Epithelial cell of proximal tubule (primary cell): ENCODE data around the gene CDH23. TPM values are rescaled to one million over a fixed set of nuclear protein-coding genes. Genes with fewer than 3 reads are reported as not detected.

ENCODE experiments used
- DNase-seq: peaks from one replicate; pipeline ENCODE4 v3.0.0-alpha.2; 2011; ENCODE audit warnings: low read depth
- H3K4me3 ChIP-seq: 2 replicates; pipeline ENCODE4 v1.5.1; 2011; ENCODE audit warnings: low read depth, mild to moderate bottlenecking, low read length
- CTCF ChIP-seq: conservative IDR thresholded peaks from 2 replicates; pipeline ENCODE4 v1.5.1; 2012; ENCODE audit warnings: low read depth, mild to moderate bottlenecking, low read length
- total RNA-seq: library from RNA; depleted of rRNA; stranded (reverse); fragments of >200 nt; gene quantifications from 2 replicates; pipeline ENCODE4 v1.2.3, GENCODE V29; 2015

CDH23 gene
- total RNA-seq, 1 donor from 2014 or later, result under 0.01 TPM

GRCh38 chr10:71462062-71462935 is 65.6 kb downstream of the CDH23 start:
- DNase-seq, result no peak
- TF ChIP-seq CTCF, result no peak
- no peak overlapping the region for H3K4me3 ChIP-seq

DNA sequence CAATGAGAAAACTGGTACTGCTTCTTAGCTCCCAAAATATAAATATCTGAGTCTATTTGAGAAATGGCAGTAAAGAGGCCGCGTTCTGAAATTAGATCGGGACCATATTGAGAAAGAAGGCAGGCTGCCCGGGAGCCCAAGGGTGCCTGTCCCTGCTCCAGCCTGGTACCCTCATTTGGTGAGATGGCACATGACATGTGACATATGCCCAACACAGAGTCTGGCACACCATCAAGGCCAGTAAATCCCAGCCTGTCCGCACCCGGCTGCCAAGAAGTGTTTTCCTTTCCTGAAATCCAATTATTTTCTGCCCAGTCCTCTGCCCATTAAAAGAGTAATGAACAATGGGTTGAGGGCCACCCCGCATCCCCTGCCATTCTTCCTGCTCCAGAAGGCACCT is 66.4 kb downstream of the CDH23 start:
- TF ChIP-seq CTCF, result no peak
- no peak overlapping the region for H3K4me3 ChIP-seq
- no peak for DNase-seq

GRCh38 chr10:71465551-71466252 is 69.0 kb downstream of the CDH23 start:
- no peak for TF ChIP-seq CTCF
- no peak overlapping the region for H3K4me3 ChIP-seq
- DNase-seq, result no peak

- H3K4me3 ChIP-seq, result no peak overlapping the region
- DNase-seq, result no peak
- TF ChIP-seq CTCF, result no peak
Observed at GRCh38 chr10:71466330-71466729, 69.6 kb downstream of the CDH23 start.

DNA sequence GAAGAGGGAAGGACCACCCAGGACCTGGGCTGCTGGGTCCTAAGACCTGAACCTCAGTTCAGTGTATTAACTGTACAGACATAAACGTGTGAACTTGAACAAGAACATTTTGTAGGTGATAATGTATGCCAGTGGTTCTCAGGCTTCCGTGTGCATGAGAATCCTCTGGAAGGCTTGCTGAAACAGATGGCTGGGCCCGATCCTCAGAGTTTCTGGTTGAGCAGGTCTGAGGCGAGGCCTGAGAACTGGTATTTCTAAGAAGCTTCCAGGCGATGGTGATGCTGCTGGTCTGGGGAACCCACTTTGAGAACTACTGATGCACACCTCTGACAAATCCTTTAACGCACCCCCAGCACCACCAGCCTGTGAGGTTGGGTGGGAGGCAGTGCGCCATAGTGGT is 70.4 kb downstream of the CDH23 start:
- no peak for DNase-seq
- no peak overlapping the region for H3K4me3 ChIP-seq
- no peak for TF ChIP-seq CTCF

- no peak for DNase-seq
- no peak overlapping the region for H3K4me3 ChIP-seq
- no peak for TF ChIP-seq CTCF
Observed at GRCh38 chr10:71467569-71468362, 71.0 kb downstream of the CDH23 start.
